GM19395 (cell line): ENCODE results near the gene DHRSX.
"Not testable (repeated sequence)": the region's sequence is repeated elsewhere in the genome, so short reads cannot be mapped to it uniquely, and the experiment has no call there.

Experiments
- ATAC-seq: cut with Tn5 transposase; IDR thresholded peaks from one replicate; pipeline ENCODE4 v1.9.1; 2021; ENCODE audit warnings: mild to moderate bottlenecking, moderate library complexity; ENCODE audit not compliant: unreplicated experiment

Gene DHRSX

GRCh38 chrX:2478546-2479419 lies 22.0 kb downstream of the DHRSX start:
- ATAC-seq = no peak

- ATAC-seq = not testable (repeated sequence)
These were observed 23.5 kb downstream of the DHRSX start for GRCh38 chrX:2477313-2477712.

- no peak for ATAC-seq
These were observed 25.6 kb downstream of the DHRSX start for GRCh38 chrX:2474963-2475726.

- ATAC-seq = no peak
These were observed 26.4 kb downstream of the DHRSX start for GRCh38 chrX:2474280-2474962.

GRCh38 chrX:2473064-2473463 lies 27.7 kb downstream of the DHRSX start:
- not testable (repeated sequence) for ATAC-seq

GRCh38 chrX:2471641-2472040 lies 29.1 kb downstream of the DHRSX start:
- ATAC-seq = no peak

- not testable (repeated sequence) for ATAC-seq
These were observed 29.6 kb downstream of the DHRSX start for GRCh38 chrX:2471126-2471525.

- not testable (repeated sequence) for ATAC-seq
These were observed 30.9 kb downstream of the DHRSX start for GRCh38 chrX:2469852-2470251.

GRCh38 chrX:2469196-2469685 lies 31.5 kb downstream of the DHRSX start:
- no peak for ATAC-seq

- ATAC-seq = no peak
These were observed 32.2 kb downstream of the DHRSX start for GRCh38 chrX:2468261-2469195.

GRCh38 chrX:2466876-2467656 lies 33.7 kb downstream of the DHRSX start:
- ATAC-seq = no peak

- no peak for ATAC-seq
These were observed 36.1 kb downstream of the DHRSX start for GRCh38 chrX:2464677-2465166.

- ATAC-seq = no peak
These were observed 36.7 kb downstream of the DHRSX start for GRCh38 chrX:2463973-2464676.

GRCh38 chrX:2463481-2463880 lies 37.3 kb downstream of the DHRSX start:
- not testable (repeated sequence) for ATAC-seq

GRCh38 chrX:2462780-2463179 lies 38.0 kb downstream of the DHRSX start:
- no peak for ATAC-seq

- no peak for ATAC-seq
These were observed 38.7 kb downstream of the DHRSX start for GRCh38 chrX:2462074-2462473.

- no peak for ATAC-seq
These were observed 39.1 kb downstream of the DHRSX start for GRCh38 chrX:2461711-2462016.

- not testable (repeated sequence) for ATAC-seq
These were observed 39.7 kb downstream of the DHRSX start for GRCh38 chrX:2460821-2461710.
